Activated CD4-positive, alpha-beta T cell treated with anti-CD3 and anti-CD28 coated beads for 4 hours (primary cell): ENCODE data around the gene ANKRD11.
"Not testable (repeated sequence)": the region's sequence is repeated elsewhere in the genome, so short reads cannot be mapped to it uniquely, and the experiment has no call there.

Source experiments
- DNase-seq, 2 donors: peaks; one replicate each; pipeline ENCODE4 v3.0.0-alpha.2; 2020

ANKRD11 gene

DNA sequence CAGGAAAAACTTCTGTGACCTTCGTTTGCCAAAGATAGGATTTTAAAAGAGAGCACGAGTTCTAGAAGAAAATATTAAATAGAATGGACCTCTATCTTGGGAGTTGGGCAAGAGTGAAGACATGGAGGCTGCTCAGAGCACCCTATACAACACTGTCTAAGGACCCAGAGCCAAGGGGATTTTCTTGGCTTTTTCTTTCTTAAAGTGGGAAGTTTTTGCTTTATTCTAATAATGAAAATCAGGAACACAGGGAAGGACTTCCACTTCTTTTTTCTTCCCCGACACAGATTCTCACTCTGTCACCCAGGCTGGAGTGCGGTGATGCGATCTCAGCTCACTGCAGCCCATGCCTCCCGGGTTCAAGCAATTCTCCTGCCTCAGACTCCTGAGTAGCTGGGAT, 178.7 kb downstream of the ANKRD11 start:
- no peak for DNase-seq

DNA sequence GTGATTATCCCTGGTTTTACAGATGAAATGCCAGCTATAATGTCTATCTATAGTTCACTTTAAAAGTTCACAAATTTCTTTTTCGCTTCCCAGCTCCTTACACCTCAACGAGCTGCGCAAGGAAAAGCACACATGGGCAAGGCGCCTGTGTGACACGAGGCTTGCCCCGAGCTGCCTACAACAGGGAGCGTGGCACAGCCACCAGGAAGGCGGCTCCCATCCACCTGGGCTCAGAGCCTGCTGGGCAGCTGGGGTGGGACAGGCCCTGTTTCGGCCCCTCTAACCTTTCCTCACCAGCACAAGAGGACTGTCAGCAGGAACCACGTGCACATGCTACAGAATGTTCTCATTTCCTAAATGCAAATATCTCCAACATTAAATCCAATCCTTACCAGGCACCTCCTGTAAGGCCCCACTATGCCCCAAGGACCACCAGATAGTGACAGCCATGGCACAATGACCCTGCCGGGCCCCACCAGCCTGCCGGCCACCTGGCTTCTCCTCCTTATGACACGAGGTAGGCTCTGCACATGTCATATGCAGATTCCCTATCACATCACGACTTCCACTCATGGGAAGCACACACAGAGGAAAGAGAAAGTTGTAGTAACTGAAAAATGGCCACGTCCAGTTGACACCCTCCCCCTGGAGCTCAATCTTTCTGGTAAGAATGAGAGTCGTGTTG, 180.8 kb downstream of the ANKRD11 start:
- DNase-seq: no peak

DNA sequence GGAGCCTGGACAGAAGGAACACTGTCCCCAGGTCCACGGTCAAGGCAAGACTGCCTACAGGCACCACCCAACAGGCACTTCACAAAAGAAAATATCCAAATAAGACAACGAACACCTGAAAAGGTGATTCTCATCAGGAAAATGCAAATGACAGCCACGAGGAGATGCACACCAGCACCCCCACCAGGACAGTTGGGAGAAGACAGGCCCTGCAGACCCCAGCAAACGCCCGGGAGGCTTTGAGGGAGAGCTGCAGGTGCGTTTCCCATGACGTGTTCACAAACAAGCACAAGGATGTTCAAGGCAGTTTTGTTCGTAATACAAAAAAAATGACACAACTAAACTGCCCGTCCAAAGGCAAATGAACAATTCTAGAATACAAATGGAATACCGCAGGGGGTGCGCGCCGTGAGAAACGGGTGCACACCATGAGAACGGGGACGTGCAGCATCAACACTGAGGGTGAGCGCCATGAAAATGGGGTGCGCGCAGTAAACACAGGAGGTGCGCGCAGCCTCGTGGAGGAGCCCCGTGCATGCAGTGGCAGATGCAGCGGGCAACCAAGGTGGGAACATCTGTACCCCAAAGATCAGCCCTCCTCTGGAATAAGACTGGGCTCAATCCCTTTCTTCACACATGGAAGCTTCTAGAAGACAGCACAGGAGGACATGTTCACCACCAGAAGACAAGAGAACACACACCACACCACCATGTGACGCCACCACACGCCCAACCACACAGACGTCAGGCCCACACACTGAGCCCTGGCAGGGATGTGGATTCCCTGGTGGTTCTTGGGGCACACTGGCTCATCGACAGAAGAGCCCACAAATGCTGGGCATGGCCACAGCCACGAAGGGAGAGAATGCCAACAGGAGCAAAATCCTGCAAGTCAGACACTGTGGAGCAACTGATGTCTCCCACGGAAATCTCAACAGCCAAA, 181.7 kb downstream of the ANKRD11 start:
- DNase-seq: peak in 1 of 2 donors; percentile 40

DNA sequence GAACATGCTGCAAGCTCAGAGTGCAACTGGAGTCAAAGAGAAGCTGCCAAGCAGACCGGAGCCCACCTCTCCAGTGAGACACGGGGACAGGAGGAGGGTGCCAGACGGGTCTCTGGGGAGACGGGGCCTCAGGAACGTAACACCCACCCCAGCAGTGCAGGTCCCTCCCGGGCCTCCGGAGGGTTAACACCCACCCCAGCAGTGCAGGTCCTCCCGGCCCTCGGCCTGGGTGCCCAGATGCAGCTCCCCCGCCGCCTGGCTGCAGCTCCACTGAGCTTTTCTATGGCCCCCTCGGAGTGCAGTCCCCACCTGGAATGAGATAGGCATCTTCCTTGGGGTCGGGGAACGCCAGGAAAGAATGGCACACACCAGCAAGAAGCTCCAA, 182.9 kb downstream of the ANKRD11 start:
- DNase-seq: no peak

DNA sequence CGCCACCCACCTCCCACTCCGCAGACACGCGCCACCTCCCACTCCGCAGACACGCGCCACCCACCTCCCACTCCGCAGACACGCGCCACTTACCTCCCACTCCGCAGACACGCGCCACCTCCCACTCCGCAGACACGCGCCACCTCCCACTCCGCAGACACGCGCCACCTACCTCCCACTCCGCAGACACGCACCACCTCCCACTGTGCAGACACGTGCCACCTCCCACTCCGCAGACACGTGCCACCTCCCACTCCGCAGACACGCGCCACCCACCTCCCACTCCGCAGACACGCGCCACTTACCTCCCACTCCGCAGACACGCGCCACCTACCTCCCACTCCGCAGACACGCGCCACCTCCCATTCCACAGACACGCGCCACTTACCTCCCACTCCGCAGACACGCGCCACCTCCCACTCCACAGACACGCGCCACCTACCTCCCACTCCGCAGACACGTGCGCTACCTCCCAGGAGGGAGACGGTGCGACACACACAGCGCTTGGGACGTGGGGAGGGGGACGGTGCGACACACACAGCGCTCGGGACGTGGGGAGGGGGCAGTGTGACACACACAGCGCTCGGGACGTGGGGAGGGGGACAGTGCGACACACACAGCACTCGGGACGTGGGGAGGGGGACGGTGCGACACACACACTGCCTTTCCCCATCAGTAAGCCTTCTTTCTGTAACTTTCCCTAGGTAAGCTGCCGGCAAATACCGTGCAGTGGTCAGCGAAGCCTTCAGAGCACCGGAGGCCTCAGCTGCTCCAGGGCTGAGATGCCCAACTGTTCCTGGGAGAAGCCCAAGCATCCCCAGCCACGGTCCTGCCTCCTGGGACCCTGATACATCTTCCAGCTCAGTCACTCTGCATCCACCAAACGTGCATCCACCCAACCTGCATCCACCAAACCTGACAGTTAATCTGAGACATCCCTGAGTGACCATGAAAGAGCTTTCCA, 183.6 kb downstream of the ANKRD11 start:
- not testable (repeated sequence) for DNase-seq

DNA sequence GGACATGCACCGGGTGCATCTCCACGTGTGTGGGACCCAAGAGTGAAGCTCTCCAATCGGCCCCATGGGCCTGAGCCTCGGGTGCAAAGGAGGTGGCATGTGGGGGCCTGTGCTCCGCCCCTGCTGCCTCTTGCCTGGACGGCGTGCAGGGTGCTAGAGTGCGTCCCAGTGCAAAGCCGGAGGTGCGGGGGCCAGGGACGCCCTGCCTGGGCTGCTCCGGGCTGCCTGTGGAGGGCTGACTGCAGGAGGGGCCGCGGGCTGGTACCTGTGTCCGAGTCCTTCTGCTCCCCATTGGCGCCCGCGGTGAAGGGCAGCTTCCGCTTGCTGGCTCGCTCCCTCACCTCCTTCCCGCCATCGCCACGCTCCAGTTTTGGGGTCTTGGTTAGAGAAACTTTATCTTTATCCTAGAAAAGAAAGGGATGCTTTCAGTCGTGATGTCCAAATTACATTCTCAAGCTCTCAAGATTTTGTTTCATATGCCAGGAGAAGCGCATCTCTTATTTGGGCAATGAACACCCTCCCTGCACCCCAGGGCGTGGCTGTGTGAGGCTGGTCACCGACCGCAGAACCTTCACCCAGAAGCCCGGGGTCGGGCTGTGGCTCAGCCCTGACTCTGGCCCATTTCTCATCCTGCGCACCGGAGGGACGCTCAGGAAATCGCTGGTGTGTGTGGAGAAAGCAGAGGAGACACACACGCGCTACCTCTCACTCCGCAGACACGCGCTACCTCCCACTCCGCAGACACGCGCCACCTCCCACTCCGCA, 185.2 kb downstream of the ANKRD11 start:
- no peak for DNase-seq

DNA sequence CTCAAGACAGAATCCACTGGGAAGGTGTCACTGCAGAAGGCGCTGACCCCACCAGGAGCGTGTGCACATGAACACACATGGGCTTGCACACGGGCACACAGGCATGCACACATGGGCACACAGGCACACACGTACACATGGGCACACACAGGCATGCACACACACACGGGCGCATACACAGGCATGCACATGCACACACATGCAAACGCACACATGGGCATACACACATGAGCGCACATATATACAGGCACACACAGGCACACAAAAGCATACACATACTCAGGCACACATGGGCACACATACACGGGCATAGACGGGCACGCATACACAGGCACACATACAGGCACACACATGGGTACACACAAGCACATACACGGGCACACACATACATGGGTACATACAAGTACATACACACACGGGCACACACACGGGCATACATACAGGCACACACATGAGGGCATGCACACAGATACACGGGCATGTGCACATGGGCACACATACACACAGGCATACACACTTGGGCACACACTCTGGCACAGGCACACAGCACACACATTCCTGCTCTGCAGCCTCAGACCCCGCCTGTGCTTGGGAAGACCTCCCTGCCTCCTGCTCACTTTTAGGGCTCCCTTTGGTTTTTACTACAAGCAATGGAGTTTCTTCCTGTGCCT, 186.0 kb downstream of the ANKRD11 start:
- no peak for DNase-seq

DNA sequence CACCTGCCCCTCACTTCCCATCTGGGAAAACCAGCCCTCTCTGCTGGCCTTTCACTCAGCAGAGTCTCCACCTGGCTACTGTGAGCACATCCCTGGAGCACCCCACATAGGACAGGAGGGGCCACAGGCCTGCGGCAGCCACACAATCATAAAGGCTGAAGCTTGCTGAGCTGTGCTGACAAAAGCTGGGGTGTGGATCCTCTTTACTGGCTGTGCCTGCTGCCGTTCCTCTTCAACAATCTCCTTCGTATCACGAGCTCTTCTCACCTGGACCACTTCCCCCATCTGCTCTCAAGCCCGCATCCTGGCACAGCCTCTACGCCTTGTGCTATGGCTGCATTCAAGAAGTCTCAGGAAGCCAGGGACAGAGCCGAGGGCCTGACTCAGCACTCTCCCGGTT, 186.7 kb downstream of the ANKRD11 start:
- DNase-seq: no peak

DNA sequence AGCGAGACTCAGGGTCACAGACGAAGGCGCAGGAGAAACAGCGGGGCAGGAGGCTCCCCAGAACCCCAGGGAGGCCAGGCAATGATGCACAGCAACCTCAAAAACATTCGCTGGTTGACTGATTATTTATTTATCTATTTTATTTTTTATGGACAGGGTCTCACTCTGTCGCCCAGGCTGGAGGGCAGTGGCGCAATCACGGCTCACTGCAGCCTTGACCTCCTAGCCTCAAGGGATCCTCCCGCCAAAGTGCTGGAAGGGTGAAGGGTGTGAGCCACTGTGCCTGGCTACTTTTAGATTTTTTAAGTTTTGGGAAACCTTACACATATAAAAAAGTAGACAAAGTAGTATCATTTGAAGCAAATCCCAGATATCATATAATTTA, 189.4 kb downstream of the ANKRD11 start:
- DNase-seq: no peak

DNA sequence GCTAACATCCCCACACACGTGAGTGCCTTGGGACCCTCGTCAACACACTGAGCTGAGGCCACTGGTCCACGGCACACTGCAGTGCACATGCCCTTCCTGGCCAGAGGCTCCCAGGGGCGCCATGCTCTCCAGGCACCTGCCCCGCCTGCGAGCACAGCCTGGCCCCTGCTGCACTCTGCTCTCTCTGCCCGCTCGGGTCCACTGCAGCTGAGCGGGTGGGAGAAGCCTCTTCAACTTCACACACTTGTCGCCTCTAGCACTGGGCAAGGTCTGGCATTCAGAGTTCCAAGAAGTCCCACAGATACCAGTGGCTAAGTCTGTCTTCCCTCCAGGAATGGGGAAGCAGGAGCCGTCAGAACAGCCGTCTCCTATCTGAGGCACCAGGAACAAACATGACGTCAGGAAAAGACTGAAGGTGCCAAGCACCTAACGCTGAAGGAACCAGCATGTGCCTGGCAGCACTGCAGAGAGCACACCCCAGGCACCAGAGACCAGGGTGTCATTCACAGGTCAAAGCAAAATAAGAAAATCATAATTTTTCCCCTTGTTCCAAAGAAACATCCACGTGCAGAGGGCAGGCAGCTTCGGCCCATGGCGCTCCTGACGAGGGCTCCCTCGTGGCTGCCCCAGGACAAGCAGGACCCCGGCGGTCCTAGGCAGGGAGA, 189.9 kb downstream of the ANKRD11 start:
- no peak for DNase-seq

DNA sequence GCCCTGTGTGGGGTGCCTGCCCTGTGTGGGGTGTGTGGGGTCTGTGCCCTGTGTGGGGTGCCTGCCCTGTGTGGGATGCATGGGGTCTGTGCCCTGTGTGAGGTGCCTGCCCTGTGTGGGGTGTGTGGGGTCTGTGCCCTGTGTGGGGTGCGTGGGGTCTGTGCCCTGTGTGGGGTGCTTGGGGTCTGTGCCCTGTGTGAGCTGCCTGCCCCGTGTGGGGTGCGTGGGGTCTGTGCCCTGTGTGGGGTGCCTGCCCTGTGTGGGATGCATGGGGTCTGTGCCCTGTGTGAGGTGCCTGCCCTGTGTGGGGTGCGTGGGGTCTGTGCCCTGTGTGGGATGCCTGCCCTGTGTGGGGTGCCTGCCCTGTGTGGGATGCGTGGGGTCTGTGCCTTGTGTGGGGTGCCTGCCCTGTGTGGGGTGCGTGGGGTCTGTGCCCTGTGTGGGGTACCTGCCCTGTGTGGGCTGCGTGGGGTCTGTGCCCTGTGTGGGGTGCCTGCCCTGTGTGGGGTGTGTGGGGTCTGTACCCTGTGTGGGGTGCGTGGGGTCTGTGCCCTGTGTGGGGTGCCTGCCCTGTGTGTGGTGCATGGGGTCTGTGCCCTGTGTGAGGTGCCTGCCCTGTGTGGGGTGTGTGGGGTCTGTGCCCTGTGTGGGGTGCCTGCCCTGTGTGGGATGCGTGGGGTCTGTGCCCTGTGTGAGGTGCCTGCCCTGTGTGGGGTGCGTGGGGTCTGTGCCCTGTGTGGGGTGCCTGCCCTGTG, 190.8 kb downstream of the ANKRD11 start:
- DNase-seq: not testable (repeated sequence)

DNA sequence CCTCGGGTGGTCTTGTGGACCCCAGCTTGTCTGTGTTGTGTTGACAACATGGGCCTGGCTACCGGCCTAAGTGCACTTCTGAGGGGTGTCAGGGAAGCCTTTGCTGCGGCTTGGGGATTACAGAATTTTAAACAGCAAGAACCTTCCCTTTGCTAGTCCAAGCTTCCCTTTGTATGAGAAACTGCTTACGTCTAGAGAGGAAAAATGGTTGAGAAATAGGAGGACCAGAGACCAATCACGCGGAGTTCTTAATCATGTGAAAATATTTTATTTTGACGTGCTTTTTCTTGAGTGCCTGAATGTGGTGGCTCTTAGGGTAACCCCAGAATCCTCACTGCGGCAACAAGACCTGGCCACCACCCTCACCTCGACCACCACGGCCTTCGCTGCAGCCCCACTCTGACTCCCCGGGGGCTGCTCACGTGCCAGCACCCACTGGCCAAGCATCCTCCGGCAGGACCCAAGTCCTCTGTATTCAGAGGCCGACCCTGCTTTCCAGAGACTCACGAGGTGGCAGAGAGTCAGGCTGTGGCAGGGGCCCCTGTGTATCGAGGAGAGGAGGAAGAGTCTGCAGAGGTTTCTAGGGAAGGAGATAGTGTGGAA, 191.6 kb downstream of the ANKRD11 start:
- DNase-seq: no peak

DNA sequence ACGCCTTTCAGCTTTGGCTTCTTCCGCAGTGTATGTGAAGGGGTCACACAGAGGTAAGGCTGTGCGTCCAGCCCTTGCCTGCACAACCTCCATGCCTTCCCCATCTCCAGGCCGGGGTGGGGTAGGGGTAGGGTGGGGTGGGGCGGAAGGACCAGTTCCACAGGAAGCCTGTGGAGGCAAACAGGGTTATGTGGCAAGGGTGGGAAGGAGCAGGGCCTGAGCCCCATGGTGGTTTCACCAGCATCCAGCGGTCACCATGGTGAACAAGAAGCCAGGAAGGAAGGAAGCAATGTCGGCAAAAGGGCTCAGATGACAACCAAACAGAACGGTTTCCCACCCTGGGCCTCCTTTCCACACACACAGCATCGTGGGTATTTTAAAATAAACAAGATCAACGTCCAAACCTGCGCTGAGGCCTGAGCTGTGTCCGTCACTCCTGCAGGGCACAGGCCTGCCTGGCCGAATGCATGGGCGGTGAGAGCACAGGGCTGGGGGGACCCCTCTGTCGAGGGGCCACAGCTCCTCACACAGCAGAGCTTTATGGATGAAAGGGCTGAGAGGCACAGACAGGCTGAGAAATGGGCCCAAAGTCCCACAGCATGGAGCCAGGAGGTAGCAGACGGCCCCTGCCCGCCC, 192.3 kb downstream of the ANKRD11 start:
- DNase-seq: no peak

DNA sequence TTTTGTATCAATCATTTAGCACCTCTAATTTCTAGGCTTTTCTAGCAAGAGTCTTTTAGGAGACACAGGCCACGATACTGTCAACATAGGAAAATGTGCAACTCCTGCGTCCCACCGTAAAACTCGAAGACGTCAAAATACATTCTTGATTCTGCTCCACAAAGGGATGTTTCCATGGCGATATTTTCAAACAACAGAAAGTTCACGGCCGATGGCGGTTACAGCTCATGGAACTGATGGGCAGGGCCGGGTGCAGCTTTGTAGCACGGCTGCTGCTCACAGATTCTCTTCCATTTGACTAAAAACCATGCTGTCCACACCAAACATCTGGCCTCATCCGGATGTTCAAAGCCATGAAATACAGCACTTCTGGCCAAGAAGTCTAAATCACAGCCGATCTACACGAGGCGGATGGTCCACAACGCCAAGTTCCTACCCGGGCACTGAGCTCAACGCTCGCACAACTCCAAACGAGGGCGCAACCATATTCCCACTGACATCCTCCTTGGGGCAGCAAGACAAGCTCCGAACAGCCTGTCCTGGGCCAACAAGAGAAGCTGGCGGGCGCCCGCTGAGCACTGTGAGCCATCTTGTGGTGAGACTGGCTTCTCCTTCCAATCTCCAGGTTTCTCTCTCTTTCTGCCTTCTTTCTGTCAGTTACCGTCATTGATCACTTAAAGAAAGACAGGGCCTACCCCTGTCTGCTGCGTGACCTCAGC, 193.0 kb downstream of the ANKRD11 start:
- no peak for DNase-seq

DNA sequence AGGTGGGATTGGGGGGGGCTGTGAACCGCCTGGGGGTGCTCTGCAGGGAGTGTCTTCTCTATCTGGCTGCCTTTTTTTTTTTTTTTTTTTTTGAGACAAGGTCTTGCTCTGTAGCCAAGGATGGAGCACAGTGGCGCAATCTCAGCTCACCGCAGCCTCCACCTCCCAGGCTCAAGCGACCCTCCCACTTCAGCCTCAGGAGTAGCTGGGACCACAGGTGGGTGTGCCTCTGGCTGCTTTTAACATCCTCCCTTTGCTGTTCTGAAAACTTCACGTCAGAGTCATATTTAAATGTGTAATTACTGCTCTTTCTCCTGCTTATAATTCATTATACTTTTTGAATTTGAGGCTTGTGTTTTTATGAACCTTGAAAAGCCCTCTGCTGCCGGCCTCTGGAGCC, 194.4 kb downstream of the ANKRD11 start:
- no peak for DNase-seq

DNA sequence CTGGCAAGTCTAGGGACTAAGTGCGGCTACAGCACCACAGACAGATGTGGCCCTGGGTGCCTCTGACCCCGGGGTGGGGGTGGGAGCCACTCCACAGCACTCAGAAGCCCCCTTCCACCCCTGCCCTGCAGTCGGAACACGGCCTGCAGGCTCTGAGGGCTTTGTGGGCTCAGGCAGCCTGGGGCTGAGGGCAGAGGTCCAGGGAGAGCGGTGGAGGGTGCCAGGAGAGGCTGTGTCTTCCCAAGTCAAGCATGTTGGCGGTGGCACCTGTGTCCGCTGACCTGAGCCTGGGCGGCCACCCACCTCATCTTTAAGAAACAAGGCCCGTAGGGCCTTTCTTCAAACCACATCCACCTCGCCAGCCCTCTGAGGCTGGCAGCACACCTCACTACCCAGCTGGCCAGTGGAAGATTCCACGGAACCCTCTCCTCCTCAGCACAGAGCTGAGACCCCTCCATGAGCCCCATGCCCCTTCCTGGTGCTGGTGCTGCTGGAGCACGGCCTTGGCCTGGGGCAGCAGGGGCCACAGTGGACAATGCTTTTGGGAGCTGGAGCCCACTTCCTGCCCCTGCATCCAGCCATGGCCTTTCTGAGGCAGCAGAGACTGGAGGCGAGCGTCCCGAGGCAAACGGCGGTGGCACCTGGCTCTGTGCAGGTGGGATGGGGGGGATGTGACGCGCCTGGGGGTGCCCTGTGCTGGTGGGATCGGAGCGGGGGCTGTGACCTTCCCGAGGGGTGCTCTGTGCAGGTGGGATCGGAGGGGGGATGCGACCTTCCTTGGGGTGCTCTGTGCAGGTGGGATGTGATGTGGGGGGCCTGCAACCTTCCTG, 195.1 kb downstream of the ANKRD11 start:
- DNase-seq: no peak

DNA sequence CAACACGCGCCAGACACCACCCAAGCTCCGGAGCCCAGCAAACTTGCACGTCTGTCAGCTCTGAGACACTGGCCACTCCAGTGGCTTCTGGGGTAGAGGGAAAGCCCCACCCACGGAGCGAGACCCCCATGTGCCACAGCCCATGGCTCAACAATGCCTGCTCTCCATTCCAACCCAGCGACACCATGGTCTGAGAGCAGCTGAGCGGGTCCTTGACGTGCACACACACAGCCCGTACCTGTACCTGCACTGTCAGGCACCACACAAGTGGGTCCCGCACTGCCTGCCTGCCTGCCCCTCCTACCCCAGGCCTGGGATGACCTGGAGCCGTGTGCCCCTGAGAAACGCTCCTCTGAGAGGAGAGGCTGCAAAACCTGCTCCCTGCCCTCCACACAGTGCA, 195.9 kb downstream of the ANKRD11 start:
- no peak for DNase-seq
